HEK293T (cell line): ENCODE data around the gene ZBTB20.

Source experiments
- ARNT ChIP-seq: fragments of 450-650 bp; IDR thresholded peaks from 2 replicates; pipeline ENCODE4 v1.6.1; 2017; ENCODE audit warnings: mild to moderate bottlenecking
- BHLHE40 ChIP-seq: fragments of 450-650 bp; IDR thresholded peaks from 2 replicates; pipeline ENCODE4 v1.6.1; 2016; ENCODE audit warnings: mild to moderate bottlenecking, moderate library complexity, borderline replicate concordance
- CTBP1 ChIP-seq: fragments of 450-650 bp; IDR thresholded peaks from 2 replicates; pipeline ENCODE4 v1.6.1; 2016; ENCODE audit warnings: borderline replicate concordance
- ELF4 ChIP-seq: fragments of 450-650 bp; IDR thresholded peaks from 2 replicates; pipeline ENCODE4 v1.6.1; 2017; ENCODE audit warnings: antibody characterized with exemption
- FOXA1 ChIP-seq: fragments of 450-650 bp; IDR thresholded peaks from 2 replicates; pipeline ENCODE4 v1.6.1; 2016; ENCODE audit warnings: mild to moderate bottlenecking
- FOXK2 ChIP-seq: fragments of 450-650 bp; IDR thresholded peaks from 2 replicates; pipeline ENCODE4 v1.6.1; 2016; ENCODE audit warnings: mild to moderate bottlenecking
- LEF1 ChIP-seq: fragments of 450-650 bp; IDR thresholded peaks from 2 replicates; pipeline ENCODE4 v1.6.1; 2017; ENCODE audit warnings: mild to moderate bottlenecking, borderline replicate concordance
- NFRKB ChIP-seq: fragments of 450-650 bp; IDR thresholded peaks from 2 replicates; pipeline ENCODE4 v1.6.1; 2016; ENCODE audit warnings: mild to moderate bottlenecking, moderate library complexity
- SP1 ChIP-seq: fragments of 450-650 bp; IDR thresholded peaks from 2 replicates; pipeline ENCODE4 v1.6.1; 2017
- SUZ12 ChIP-seq: fragments of 450-650 bp; IDR thresholded peaks from 2 replicates; pipeline ENCODE4 v1.6.1; 2016; ENCODE audit warnings: mild to moderate bottlenecking
- TF ChIP-seq, protein P1 (sequence below): fragments of 450-650 bp; IDR thresholded peaks from 2 replicates; pipeline ENCODE4 v1.6.1; 2016

DNA sequence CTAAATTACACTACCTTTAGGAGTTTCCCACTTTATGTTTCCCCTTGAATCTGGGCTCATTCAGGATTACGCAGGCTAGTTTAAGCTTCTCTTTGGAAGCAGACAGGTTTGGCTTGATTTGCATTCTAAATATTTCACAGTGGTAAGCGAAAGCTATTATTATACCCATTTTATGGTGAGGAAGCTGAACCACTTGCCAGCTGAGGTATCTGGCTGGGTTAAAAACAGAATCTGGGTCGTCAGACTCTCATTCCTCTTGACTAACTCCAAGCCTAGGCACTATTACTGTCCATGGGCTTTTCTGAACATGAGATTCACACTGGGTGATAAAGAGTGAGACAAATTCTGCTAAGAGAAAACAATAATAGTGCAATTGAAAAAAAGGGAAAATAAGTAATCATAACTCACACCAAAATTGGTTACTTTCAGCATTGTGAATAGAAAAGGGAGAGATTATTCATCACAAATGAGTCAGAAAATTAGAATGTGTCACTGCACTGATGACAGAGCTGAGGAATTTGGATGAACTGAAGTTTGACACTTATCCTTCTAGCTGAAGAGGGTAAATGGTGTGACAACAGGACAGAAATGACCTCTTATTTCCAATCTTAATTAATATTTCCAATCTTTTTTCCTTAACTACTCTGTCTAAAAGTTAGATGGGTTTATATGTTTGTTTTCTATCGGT is 642.0 kb downstream of the ZBTB20 start:
- TF ChIP-seq SP1 (no peak), FOXA1 (no peak), CTBP1 (no peak), NFRKB (no peak), ELF4 (no peak), BHLHE40 (no peak), SUZ12 (no peak), ARNT (no peak), LEF1 (no peak), FOXK2 (no peak)
- TF ChIP-seq, protein P1, sequence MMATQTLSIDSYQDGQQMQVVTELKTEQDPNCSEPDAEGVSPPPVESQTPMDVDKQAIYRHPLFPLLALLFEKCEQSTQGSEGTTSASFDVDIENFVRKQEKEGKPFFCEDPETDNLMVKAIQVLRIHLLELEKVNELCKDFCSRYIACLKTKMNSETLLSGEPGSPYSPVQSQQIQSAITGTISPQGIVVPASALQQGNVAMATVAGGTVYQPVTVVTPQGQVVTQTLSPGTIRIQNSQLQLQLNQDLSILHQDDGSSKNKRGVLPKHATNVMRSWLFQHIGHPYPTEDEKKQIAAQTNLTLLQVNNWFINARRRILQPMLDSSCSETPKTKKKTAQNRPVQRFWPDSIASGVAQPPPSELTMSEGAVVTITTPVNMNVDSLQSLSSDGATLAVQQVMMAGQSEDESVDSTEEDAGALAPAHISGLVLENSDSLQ: no peak
